ENCODE results near the gene PLEKHO2. TPM values are rescaled to one million over a fixed set of nuclear protein-coding genes. Genes with fewer than 3 reads are reported as not detected.
"Not testable (repeated sequence)": the region's sequence is repeated elsewhere in the genome, so short reads cannot be mapped to it uniquely, and the experiment has no call there.

PLEKHO2 gene, protein sequence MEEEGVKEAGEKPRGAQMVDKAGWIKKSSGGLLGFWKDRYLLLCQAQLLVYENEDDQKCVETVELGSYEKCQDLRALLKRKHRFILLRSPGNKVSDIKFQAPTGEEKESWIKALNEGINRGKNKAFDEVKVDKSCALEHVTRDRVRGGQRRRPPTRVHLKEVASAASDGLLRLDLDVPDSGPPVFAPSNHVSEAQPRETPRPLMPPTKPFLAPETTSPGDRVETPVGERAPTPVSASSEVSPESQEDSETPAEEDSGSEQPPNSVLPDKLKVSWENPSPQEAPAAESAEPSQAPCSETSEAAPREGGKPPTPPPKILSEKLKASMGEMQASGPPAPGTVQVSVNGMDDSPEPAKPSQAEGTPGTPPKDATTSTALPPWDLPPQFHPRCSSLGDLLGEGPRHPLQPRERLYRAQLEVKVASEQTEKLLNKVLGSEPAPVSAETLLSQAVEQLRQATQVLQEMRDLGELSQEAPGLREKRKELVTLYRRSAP
- 104 TPM for total RNA-seq (2013)
- polyA plus RNA-seq, result 10 to 100 TPM; 54.1 to 93.5 (median 78.0) TPM
- 87.1 and 138 TPM in 2 replicates for polyA minus RNA-seq
- 153 to 519 (median 271) reads per million in 11 experiments for total RNA-seq

DNA sequence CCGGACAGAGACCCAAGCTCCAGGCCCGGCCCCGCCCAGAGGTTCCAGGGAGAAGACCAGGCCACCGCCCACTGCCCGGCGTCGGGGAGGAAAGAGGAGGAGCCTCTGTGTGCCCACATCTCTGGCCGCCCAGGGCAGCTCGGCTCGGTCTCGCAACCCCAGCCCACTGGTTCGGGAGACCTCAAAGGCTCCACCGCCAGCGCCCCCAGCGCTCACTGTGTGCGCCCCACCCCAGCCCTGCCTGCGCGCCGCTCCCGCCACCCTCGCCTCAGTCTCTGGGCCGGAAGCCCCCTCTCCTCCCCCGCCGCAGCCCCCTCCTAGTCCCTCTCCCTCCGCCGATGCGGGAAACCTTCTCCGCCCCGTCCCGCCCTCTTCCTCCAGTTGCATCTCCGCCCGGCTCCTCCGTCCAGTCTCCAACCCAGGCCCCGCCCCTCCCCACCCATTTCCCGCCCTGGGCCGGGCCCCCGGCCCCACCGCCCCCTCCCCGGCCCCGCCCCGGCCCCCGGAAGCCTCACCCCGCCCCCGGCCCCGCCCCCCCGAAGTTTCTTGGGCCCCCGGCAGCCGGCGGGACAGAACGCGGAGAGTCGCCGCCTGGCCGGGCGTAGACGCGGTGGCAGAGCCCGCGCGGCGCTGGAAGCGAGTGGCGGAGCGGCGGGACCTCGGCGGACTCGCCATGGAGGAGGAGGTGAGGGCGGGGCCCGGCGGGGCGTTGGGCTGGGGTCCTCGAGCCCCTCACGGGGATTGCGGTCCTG is at the start of gene PLEKHO2:
PLEKHO2 (plus strand) TSS at position 572 of the 752 bp plus-strand sequence; CDS start at position 674, 102 bp downstream.
- H3K27me3 Mint-ChIP-seq (ENCODE audit: low read depth in 3 of 3), result peaks cover 0 to 3% (median 0%) of the 10 kb centered on the region in 3 donors
- Histone ChIP-seq H3K27ac (ENCODE audit: low read depth in 1 of 2, low read length in 2 of 2) (peak within 1 kb of the TSS; percentile 86 to 87), H3K27me3 (ENCODE audit: control insufficient read depth in 2 of 2, insufficient read depth in 2 of 2, low read length in 2 of 2) (no peaks in the 10 kb centered on the region), H3K4me1 (ENCODE audit: control insufficient read depth in 1 of 2, insufficient read depth in 2 of 2, low read length in 2 of 2) (peaks cover 55 to 79% of the 10 kb centered on the region in 2 donors), H3K4me2 (replicated peaks; ENCODE audit: extremely low read depth, low read length, poor library complexity, severe bottlenecking) (peak within 1 kb of the TSS; percentile 99), H3K36me3 (replicated peaks in 1 of 2; ENCODE audit: control insufficient read depth in 1 of 2, insufficient read depth in 2 of 2, low read length in 2 of 2) (peaks cover 1 to 5% of the 10 kb centered on the region in 2 donors), H3K4me3 (replicated peaks in 1 of 3; ENCODE audit: low read depth in 2 of 3, low read length in 3 of 3) (peak within 1 kb of the TSS; percentile 80 to 100 (median 96)), H4K20me1 (ENCODE audit: insufficient read depth, low read length) (peaks cover 48% of the 10 kb centered on the region), H3K9ac (ENCODE audit: insufficient read depth, low read length, poor library complexity, severe bottlenecking) (peak within 1 kb of the TSS; percentile 91), H3K79me2 (ENCODE audit: insufficient read depth, low read length) (peaks cover 58% of the 10 kb centered on the region), H2AFZ (ENCODE audit: insufficient read depth, low read depth, low read length, poor library complexity, severe bottlenecking) (peak within 1 kb of the TSS; percentile 76), H3K9me3 (replicated peaks in 1 of 2; ENCODE audit: control insufficient read depth in 1 of 2, insufficient read depth in 1 of 2, low read length in 2 of 2) (no peaks in the 10 kb centered on the region)
- WGBS (ENCODE audit: insufficient coverage), result under 1% methylated on average over 51 of the region's 75 CpGs
- H3K36me3 Mint-ChIP-seq, result peaks cover 13 to 24% of the 10 kb centered on the region in 2 donors
- H3K9me3 Mint-ChIP-seq, result no peaks in the 10 kb centered on the region
- intact Hi-C loops (cut with micrococcal nuclease), result loop anchor here (2.0 to 10.0 kb wide), 4 partner anchors 17 to 143 kb away; partner anchors contain the start of genes PIF1 (in 2 of the 2) and SPG21 (in 1 of the 2)
- H3K27ac Mint-ChIP-seq, result peak within 1 kb of the TSS; percentile 95 to 98 (median 96)
- H3K4me3 Mint-ChIP-seq, result peak within 1 kb of the TSS; percentile 100
- DNase-seq, result peak; percentile 89 to 94 (median 89)
- H3K4me1 Mint-ChIP-seq, result peaks cover 68% of the 10 kb centered on the region
- TF ChIP-seq, protein P1, sequence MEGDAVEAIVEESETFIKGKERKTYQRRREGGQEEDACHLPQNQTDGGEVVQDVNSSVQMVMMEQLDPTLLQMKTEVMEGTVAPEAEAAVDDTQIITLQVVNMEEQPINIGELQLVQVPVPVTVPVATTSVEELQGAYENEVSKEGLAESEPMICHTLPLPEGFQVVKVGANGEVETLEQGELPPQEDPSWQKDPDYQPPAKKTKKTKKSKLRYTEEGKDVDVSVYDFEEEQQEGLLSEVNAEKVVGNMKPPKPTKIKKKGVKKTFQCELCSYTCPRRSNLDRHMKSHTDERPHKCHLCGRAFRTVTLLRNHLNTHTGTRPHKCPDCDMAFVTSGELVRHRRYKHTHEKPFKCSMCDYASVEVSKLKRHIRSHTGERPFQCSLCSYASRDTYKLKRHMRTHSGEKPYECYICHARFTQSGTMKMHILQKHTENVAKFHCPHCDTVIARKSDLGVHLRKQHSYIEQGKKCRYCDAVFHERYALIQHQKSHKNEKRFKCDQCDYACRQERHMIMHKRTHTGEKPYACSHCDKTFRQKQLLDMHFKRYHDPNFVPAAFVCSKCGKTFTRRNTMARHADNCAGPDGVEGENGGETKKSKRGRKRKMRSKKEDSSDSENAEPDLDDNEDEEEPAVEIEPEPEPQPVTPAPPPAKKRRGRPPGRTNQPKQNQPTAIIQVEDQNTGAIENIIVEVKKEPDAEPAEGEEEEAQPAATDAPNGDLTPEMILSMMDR (IDR thresholded peaks at IDR 0.05), result no peak

- no peak for DNase-seq
- TF ChIP-seq, protein P1 (IDR thresholded peaks at IDR 0.05), result no peak
- Histone ChIP-seq H3K4me1 (ENCODE audit: control insufficient read depth in 1 of 2, insufficient read depth in 2 of 2, low read length in 2 of 2) (no peaks in the 10 kb centered on the region), H3K9ac (ENCODE audit: insufficient read depth, low read length, poor library complexity, severe bottlenecking) (no peak overlapping the region), H3K27me3 (ENCODE audit: control insufficient read depth in 2 of 2, insufficient read depth in 2 of 2, low read length in 2 of 2) (no peaks in the 10 kb centered on the region), H3K36me3 (replicated peaks in 1 of 2; ENCODE audit: control insufficient read depth in 1 of 2, insufficient read depth in 2 of 2, low read length in 2 of 2) (no peaks in the 10 kb centered on the region), H3K9me3 (replicated peaks in 1 of 2; ENCODE audit: control insufficient read depth in 1 of 2, insufficient read depth in 1 of 2, low read length in 2 of 2) (no peaks in the 10 kb centered on the region), H3K4me3 (replicated peaks in 1 of 3; ENCODE audit: low read depth in 2 of 3, low read length in 3 of 3) (no peak overlapping the region), H3K4me2 (replicated peaks; ENCODE audit: extremely low read depth, low read length, poor library complexity, severe bottlenecking) (no peak overlapping the region), H2AFZ (ENCODE audit: insufficient read depth, low read depth, low read length, poor library complexity, severe bottlenecking) (no peak overlapping the region), H3K27ac (ENCODE audit: low read depth in 1 of 2, low read length in 2 of 2) (no peak overlapping the region), H3K79me2 (ENCODE audit: insufficient read depth, low read length) (no peaks in the 10 kb centered on the region), H4K20me1 (ENCODE audit: insufficient read depth, low read length) (no peaks in the 10 kb centered on the region)
- H3K27ac Mint-ChIP-seq, result no peak overlapping the region
- H3K4me3 Mint-ChIP-seq, result no peak overlapping the region
- H3K9me3 Mint-ChIP-seq, result peaks cover 0 to 2% (median 0%) of the 10 kb centered on the region in 7 donors
- WGBS (ENCODE audit: insufficient coverage), result 89% methylated on average over 1 of the region's 3 CpGs
- intact Hi-C loops (cut with micrococcal nuclease), result no loop called here
- H3K4me1 Mint-ChIP-seq, result peaks cover 8% of the 10 kb centered on the region
- H3K36me3 Mint-ChIP-seq, result no peaks in the 10 kb centered on the region
- peaks cover 1 to 3% (median 2%) of the 10 kb centered on the region in 3 donors for H3K27me3 Mint-ChIP-seq (ENCODE audit: low read depth in 3 of 3)
These were observed 49.4 kb upstream of the PLEKHO2 start for GRCh38 chr15:64792282-64792681.

DNA sequence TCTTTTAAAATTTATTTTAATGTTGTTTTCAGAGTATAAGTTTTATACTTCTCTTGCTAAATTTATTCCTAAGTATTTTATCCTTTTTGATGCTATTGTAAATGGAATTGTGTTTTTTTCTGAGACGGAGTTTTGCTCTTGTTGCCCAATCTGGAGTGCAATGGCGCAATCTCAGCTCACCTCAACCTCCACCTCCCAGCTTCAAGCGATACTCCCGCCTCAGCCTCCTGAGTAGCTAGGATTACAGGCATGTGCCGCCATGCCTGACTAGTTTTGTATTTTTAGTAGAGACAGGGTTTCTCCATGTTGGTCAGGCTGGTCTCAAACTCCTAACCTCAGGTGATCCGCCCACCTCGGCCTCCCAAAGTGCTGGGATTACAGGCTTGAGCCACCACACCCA is 46.4 kb upstream of the PLEKHO2 start:
- H3K27me3 Mint-ChIP-seq (ENCODE audit: low read depth in 3 of 3); H3K9me3 ChIP-seq (replicated peaks in 1 of 2; ENCODE audit: control insufficient read depth in 1 of 2, insufficient read depth in 1 of 2, low read length in 2 of 2); H4K20me1 ChIP-seq (ENCODE audit: insufficient read depth, low read length); H3K36me3 Mint-ChIP-seq; H3K27me3 ChIP-seq (ENCODE audit: control insufficient read depth in 2 of 2, insufficient read depth in 2 of 2, low read length in 2 of 2); H3K9ac ChIP-seq (ENCODE audit: insufficient read depth, low read length, poor library complexity, severe bottlenecking); H3K4me2 ChIP-seq (replicated peaks; ENCODE audit: extremely low read depth, low read length, poor library complexity, severe bottlenecking); H3K36me3 ChIP-seq (replicated peaks in 1 of 2; ENCODE audit: control insufficient read depth in 1 of 2, insufficient read depth in 2 of 2, low read length in 2 of 2); H3K4me1 ChIP-seq (ENCODE audit: control insufficient read depth in 1 of 2, insufficient read depth in 2 of 2, low read length in 2 of 2); intact Hi-C loops (cut with micrococcal nuclease); H3K27ac Mint-ChIP-seq; H2AFZ ChIP-seq (ENCODE audit: insufficient read depth, low read depth, low read length, poor library complexity, severe bottlenecking); H3K79me2 ChIP-seq (ENCODE audit: insufficient read depth, low read length); H3K4me1 Mint-ChIP-seq; H3K9me3 Mint-ChIP-seq; H3K4me3 Mint-ChIP-seq; DNase-seq; H3K27ac ChIP-seq (ENCODE audit: low read depth in 1 of 2, low read length in 2 of 2); H3K4me3 ChIP-seq (replicated peaks in 1 of 3; ENCODE audit: low read depth in 2 of 3, low read length in 3 of 3): not testable (repeated sequence)
- WGBS (ENCODE audit: insufficient coverage), result no CpG with 5 or more reads among the region's 7 CpGs

All from CD14-positive monocyte (primary cell).